Measurements from ENCODE around the gene KRTAP10-12. TPM values are rescaled to one million over a fixed set of nuclear protein-coding genes. Genes with fewer than 3 reads are reported as not detected.
"Not testable (repeated sequence)": the region's sequence is repeated elsewhere in the genome, so short reads cannot be mapped to it uniquely, and the experiment has no call there.

The KRTAP10-12 gene
- total RNA-seq, 4 donors from 2014 or later: not detected

GRCh38 chr21:44684483-44684882 is 12.5 kb upstream of the KRTAP10-12 start:
- Histone ChIP-seq H3K9me3 (no peaks in the 10 kb centered on the region), H3K27ac (no peak overlapping the region), H3K36me3 (no peaks in the 10 kb centered on the region), H3K4me3 (replicated peaks in 1 of 3) (no peak overlapping the region), H3K4me1 (no peaks in the 10 kb centered on the region), H3K27me3 (no peaks in the 10 kb centered on the region)
- no peak for DNase-seq
- 65 to 73% methylated on average over 6 of the region's 6 CpGs for WGBS, 2 donors
- TF ChIP-seq POLR2A (IDR thresholded peaks at IDR 0.05): no peak
- no peak for TF ChIP-seq CTCF (IDR thresholded peaks at IDR 0.05)
- intact Hi-C loops (cut with DNase I): no loop called here

- H3K9me3 ChIP-seq; intact Hi-C loops (cut with DNase I); H3K27me3 ChIP-seq; H3K36me3 ChIP-seq; H3K27ac ChIP-seq; DNase-seq; H3K4me1 ChIP-seq; H3K4me3 ChIP-seq (replicated peaks in 1 of 3): not testable (repeated sequence)
- 70 to 75% methylated on average over 4 to 6 of the region's 6 CpGs for WGBS, 2 donors
Observed at GRCh38 chr21:44685050-44685449, 11.9 kb upstream of the KRTAP10-12 start.

- Histone ChIP-seq H3K4me3 (replicated peaks in 1 of 3) (no peak overlapping the region), H3K27ac (no peak overlapping the region), H3K27me3 (no peaks in the 10 kb centered on the region), H3K4me1 (no peaks in the 10 kb centered on the region), H3K9me3 (no peaks in the 10 kb centered on the region), H3K36me3 (no peaks in the 10 kb centered on the region)
- intact Hi-C loops (cut with DNase I): no loop called here
- TF ChIP-seq CTCF (IDR thresholded peaks at IDR 0.05) (no peak), POLR2A (IDR thresholded peaks at IDR 0.05) (no peak)
- WGBS, 2 donors: 56 to 70% methylated on average over 8 to 10 of the region's 14 CpGs
- DNase-seq: no peak
Observed at GRCh38 chr21:44686000-44686781, 10.8 kb upstream of the KRTAP10-12 start.

GRCh38 chr21:44686843-44687561 is 10.0 kb upstream of the KRTAP10-12 start:
- WGBS, 2 donors: 77 to 83% methylated on average over 21 to 24 of the region's 25 CpGs
- H3K27ac ChIP-seq: no peak overlapping the region
- no peak for TF ChIP-seq CTCF (IDR thresholded peaks at IDR 0.05)
- no peak for TF ChIP-seq POLR2A (IDR thresholded peaks at IDR 0.05)

GRCh38 chr21:44687671-44688070 is 9.3 kb upstream of the KRTAP10-12 start:
- Histone ChIP-seq H3K36me3 (no peaks in the 10 kb centered on the region), H3K4me3 (replicated peaks in 1 of 3) (no peak overlapping the region), H3K27ac (no peak overlapping the region), H3K4me1 (no peaks in the 10 kb centered on the region), H3K27me3 (no peaks in the 10 kb centered on the region), H3K9me3 (no peaks in the 10 kb centered on the region)
- intact Hi-C loops (cut with DNase I): no loop called here
- no peak for TF ChIP-seq POLR2A (IDR thresholded peaks at IDR 0.05)
- TF ChIP-seq CTCF (IDR thresholded peaks at IDR 0.05): no peak
- WGBS, 2 donors: 60 to 83% methylated on average over 11 of the region's 11 CpGs
- no peak for DNase-seq

More at GRCh38 chr21:44686843-44687561, 10.0 kb upstream of the KRTAP10-12 start:
- Histone ChIP-seq H3K9me3 (no peaks in the 10 kb centered on the region), H3K27me3 (no peaks in the 10 kb centered on the region), H3K36me3 (no peaks in the 10 kb centered on the region), H3K4me1 (no peaks in the 10 kb centered on the region), H3K4me3 (replicated peaks in 1 of 3) (no peak overlapping the region)
- intact Hi-C loops (cut with DNase I): no loop called here
- no peak for DNase-seq

GRCh38 chr21:44689740-44690139 is 7.2 kb upstream of the KRTAP10-12 start:
- intact Hi-C loops (cut with DNase I); DNase-seq: not testable (repeated sequence)
- WGBS, 2 donors: 94 to 97% methylated on average over 3 of the region's 3 CpGs

More at GRCh38 chr21:44689740-44690139, 7.2 kb upstream of the KRTAP10-12 start:
- H3K27ac ChIP-seq; H3K4me3 ChIP-seq (replicated peaks in 1 of 3); H3K4me1 ChIP-seq; H3K9me3 ChIP-seq; H3K27me3 ChIP-seq; H3K36me3 ChIP-seq: not testable (repeated sequence)
